Fibroblast of mammary gland (primary cell): Measurements from ENCODE around the gene P2RY12.
"Not testable (repeated sequence)": the region's sequence is repeated elsewhere in the genome, so short reads cannot be mapped to it uniquely, and the experiment has no call there.

Experiments
- DNase-seq: peaks from one replicate; pipeline ENCODE4 v3.0.0-alpha.2; 2010; ENCODE audit warnings: low read depth
- H3K4me3 ChIP-seq: 2 replicates; pipeline ENCODE4 v1.5.1; 2011; ENCODE audit warnings: low read depth, mild to moderate bottlenecking, low read length, moderate library complexity; ENCODE audit not compliant: control insufficient read depth
- TF ChIP-seq, protein P1 (sequence below): conservative IDR thresholded peaks from 2 replicates; pipeline ENCODE4 v1.5.1; 2011; ENCODE audit warnings: low read depth, low read length, inconsistent platforms; ENCODE audit not compliant: control insufficient read depth, insufficient read depth

The P2RY12 gene

DNA sequence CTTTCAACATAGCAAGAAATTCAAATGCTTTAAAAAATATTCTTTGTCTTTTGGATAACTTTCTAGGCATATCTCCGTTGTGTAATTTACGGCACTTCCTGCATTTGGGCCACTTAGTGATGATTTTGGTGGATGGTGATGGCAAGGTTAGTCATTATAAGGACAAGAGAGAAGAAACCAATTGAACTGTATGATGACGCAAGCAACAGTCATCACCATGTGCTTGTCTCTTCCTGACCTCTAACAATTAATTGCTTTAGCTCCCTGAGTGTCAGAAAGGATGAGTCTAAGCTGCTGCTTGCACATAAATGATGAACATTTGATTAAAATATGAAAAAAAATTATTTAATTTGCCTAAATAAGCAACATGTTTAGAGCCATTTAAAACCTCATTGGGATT is 11.3 kb upstream of the P2RY12 start:
- no peak overlapping the region for H3K4me3 ChIP-seq
- peak; percentile 97 for DNase-seq
- TF ChIP-seq, protein P1, sequence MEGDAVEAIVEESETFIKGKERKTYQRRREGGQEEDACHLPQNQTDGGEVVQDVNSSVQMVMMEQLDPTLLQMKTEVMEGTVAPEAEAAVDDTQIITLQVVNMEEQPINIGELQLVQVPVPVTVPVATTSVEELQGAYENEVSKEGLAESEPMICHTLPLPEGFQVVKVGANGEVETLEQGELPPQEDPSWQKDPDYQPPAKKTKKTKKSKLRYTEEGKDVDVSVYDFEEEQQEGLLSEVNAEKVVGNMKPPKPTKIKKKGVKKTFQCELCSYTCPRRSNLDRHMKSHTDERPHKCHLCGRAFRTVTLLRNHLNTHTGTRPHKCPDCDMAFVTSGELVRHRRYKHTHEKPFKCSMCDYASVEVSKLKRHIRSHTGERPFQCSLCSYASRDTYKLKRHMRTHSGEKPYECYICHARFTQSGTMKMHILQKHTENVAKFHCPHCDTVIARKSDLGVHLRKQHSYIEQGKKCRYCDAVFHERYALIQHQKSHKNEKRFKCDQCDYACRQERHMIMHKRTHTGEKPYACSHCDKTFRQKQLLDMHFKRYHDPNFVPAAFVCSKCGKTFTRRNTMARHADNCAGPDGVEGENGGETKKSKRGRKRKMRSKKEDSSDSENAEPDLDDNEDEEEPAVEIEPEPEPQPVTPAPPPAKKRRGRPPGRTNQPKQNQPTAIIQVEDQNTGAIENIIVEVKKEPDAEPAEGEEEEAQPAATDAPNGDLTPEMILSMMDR, result no peak

DNA sequence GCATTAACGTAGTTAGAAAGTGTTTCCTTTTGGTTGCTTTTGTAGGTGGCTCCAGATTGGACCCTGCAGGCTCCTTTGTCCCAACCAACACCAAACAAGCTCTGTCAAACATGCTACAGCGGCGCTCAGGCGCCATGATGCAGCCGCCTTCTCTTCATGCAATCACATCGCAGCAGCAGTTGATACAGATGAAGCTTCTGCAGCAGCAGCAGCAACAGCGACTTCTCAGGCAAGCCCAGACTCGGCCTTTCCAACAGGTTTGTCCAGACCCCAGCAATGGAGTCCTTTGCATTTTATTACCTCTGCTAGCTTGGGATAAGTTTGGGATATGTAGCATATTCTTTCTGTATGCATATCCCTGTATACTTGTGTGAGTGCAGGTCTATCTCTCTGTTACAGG is 10.1 kb upstream of the P2RY12 start:
- H3K4me3 ChIP-seq, result no peak overlapping the region
- DNase-seq, result no peak

DNA sequence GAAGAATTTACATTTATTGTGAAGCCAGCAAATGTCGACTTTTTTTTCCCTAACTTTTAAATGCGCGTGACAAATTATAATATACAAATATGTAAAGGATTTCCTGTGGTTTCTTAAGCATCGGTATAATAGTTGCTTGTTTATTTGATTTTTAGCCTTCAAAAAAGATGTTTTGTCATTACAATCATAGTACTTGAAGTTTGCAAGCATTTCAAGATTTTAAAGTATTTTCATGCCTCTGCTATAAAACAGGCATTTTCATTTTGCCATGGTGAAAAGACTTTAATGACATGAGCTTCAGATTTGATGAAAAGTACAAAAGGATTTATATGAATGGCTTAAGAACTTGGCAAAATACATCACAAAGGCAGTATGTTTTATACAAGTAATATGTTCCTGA is 9.4 kb upstream of the P2RY12 start:
- no peak for DNase-seq
- no peak overlapping the region for H3K4me3 ChIP-seq
- TF ChIP-seq, protein P1, result no peak

More for the DNA sequence above, 10.1 kb upstream of the P2RY12 start:
- TF ChIP-seq, protein P1, result no peak

DNA sequence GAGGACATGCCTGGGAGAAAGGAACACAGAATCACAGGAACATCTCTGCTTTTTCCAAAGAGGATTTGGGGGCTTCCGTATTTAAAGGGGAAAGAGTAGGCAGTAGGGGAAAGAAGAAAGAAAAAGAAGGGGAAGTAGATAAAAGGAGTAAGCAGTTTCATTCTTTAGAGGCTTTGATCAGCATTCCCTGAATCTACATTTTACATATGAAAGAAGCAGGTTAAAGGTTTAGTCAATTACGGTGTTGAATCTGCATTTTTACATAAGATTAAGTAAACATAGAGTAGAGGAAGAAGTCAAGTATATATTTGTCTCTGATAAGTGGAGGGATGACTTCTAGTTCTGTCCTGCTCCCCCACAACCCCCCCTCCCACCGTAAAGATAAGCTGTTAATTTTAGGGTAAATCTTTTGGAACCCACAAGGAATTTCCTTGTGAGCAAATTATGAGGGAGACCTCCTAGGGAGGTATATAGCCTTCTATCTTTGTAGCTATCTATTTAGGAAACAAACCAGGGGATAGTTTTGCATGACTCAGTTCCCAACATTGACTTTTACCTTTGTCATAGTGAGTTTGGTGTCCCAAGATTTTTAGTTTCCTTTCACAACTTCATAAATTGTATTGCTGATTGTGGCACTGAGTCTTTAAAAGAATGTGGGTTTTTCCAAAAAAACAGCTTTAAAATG is 8.7 kb upstream of the P2RY12 start:
- no peak for DNase-seq
- TF ChIP-seq, protein P1, result no peak
- H3K4me3 ChIP-seq, result no peak overlapping the region

DNA sequence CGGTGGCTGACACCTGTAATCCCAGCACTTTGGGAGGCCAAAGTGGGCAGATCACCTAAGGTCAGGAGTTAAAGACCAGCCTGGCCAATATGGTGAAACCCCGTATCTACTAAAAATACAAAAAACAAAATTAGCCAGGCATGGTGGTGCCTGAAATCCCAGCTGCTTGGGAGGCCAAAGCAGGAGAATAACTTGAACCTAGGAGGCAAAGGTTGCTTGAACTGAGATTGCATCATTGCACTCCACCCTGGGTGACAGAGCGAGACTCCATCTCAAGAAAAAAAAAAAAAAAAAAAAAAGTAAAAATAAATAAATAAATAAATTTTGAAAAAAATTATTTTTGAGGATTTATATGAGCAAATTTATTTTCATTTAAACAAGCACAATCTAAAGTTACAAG is 7.6 kb upstream of the P2RY12 start:
- H3K4me3 ChIP-seq, DNase-seq: not testable (repeated sequence)

DNA sequence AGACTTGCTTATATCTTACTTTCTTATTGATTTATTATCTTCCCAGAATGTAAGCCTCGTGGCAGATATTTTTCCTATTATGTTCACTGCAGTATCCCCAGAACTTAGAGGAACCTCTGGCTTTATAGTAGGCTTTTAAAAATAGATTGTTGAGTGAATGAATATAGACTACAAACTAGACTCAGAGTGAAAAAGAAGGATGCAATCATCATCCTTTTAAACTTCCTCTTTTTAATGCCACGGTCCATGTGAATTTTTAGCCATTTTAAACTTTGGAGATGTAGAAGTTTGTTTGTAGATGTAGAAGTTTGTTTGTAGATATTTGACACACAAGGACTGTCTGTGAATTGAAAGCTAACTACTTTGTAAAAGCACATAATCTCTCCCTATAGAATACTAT is 7.2 kb upstream of the P2RY12 start:
- TF ChIP-seq, protein P1, result no peak
- no peak overlapping the region for H3K4me3 ChIP-seq
- no peak for DNase-seq

DNA sequence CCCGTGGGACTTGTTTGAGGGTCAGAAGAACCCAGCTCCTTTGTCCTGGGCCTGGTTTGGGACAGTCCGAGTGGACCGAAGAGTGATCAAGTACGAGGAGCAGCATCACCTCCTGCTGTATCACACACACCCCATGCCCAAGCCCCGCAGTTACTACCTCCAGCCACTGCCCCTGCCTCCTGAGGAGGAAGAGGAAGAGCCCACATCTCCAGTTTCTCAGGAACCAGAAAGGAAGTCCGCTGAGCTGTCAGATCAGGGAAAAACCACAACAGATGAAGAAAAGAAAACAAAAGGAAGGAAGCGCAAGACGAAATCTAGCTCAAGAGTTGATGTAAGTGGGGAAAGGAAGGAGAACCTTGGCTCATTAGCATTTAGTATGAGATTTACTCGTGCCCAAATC is 3.3 kb upstream of the P2RY12 start:
- TF ChIP-seq, protein P1, result no peak
- H3K4me3 ChIP-seq, result no peak overlapping the region
- no peak for DNase-seq
